SK-N-MC (cell line): ENCODE data around the gene SHANK1.
"Not testable (repeated sequence)": the region's sequence is repeated elsewhere in the genome, so short reads cannot be mapped to it uniquely, and the experiment has no call there.

Experiments
- EZH2 ChIP-seq: fragments of 200-600 bp; sonication (generic); IDR thresholded peaks from one replicate; pipeline ENCODE4 v1.6.1; 2017; ENCODE audit warnings: antibody characterized with exemption
- POLR2AphosphoS5 ChIP-seq: IDR thresholded peaks from 2 replicates; pipeline ENCODE4 v1.6.1; 2012; ENCODE audit warnings: mild to moderate bottlenecking, low read depth, low read length, borderline replicate concordance

- TF ChIP-seq EZH2, POLR2AphosphoS5: not testable (repeated sequence)
Observed at GRCh38 chr19:50620394-50620906, 99.2 kb downstream of the SHANK1 start.
